Cortex of kidney (tissue), 1 donor: Measurements from ENCODE around the gene DPYSL4.
"Not testable (repeated sequence)": the region's sequence is repeated elsewhere in the genome, so short reads cannot be mapped to it uniquely, and the experiment has no call there.

ENCODE experiments used
- DNase-seq: peaks from one replicate; lab custom pipeline; 2025; lab: John Stamatoyannopoulos, UW

The DPYSL4 gene

DNA sequence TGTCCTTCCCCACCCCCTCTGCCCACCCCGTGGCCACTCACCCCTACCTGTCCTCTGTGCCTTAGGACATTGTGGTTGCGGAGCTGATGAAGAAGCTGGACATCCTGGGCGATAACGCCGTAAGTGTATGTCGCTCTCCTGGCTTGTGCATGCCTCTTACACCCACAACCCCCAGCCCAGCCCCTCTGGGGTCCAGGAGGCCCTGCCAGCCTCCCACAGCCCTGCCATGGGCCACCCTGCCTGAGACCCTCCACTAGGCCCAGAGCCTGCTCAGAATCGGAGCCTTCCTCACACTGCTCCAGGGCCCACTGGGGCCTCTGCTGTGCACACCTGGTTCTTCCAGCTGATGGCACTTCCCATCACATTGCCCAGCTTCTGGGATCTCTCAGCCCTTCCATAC, 36.8 kb upstream of the DPYSL4 start:
- no peak for DNase-seq

DNA sequence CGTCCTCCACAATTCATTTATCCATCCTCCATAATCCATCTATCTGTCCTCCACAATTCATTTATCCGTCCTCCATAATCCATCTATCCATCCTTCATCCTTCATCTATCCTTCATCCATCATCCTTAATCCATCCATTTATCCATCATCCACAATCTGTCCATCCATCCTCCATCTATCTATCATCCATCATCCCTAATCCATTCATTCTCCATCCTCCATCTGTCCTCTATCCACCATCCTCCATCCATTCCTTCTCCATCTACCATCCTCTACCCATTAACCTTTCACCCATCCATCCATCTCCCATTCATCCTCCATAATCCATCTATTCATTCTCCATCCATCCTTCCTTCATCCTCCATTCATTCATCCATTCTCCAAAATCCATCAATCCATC, 36.0 kb upstream of the DPYSL4 start:
- no peak for DNase-seq

GRCh38 chr10:132151286-132151950, 35.3 kb upstream of the DPYSL4 start:
- no peak for DNase-seq

DNA sequence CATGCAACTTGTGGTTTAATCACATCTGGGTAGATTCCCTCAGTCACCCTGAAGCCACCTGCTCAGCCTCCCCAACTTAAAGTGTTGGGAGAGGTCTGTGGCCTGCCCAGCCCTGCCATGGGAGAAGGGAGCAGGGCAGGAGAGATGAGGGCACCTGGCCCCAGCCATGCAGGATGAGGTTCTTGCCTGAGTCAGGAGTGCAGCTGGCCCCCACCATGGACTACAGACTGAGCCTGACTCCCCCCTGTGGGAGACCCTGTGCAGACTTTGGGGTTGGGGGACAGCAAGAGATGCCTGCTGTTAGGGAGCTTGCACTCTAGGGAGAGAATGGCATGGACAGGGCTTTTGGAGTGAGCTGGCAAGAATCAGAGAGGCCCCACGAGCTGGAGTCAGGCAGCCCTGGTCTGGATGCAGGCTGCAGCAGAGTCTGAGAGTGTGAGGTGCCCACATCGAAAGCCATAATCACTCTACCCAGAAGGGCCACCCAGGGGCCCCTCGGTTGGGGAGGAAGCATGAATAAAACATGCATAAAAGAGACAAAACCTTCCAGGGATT, 34.7 kb upstream of the DPYSL4 start:
- no peak for DNase-seq

DNA sequence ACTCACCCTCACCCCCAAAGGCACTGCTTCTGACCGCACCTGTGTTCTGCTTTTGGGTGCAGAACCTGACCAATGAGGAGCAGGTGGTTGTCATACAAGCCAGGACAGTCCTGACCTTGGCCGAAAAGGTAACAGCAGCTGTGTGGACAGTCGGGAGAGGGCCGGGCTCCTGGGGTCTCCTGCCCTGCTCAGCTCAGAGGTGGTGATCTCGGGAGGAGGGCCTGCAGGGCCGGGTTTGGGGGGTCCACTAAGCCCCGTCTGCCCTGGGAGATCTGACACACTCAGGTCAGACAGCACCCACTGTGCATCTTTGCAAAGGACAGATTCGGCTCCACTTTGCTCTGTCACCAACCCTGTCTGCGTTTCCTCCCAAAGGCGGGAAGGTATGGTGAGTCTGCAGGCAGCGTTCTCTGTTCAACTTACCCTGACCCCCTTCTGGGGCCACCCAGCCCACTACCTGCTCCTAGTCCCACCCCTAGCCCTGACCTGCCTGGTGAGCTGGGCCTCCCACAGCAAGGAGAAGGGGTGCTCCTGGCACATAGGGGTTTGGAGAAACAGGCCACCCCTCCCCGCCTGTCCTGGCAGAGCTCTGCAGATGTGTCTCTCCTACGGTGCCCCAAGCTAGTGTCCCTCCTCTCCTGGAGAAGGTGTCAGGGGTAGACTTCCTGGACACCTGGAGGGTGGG, 33.7 kb upstream of the DPYSL4 start:
- no peak for DNase-seq

GRCh38 chr10:132153616-132154217, 33.0 kb upstream of the DPYSL4 start:
- no peak for DNase-seq

DNA sequence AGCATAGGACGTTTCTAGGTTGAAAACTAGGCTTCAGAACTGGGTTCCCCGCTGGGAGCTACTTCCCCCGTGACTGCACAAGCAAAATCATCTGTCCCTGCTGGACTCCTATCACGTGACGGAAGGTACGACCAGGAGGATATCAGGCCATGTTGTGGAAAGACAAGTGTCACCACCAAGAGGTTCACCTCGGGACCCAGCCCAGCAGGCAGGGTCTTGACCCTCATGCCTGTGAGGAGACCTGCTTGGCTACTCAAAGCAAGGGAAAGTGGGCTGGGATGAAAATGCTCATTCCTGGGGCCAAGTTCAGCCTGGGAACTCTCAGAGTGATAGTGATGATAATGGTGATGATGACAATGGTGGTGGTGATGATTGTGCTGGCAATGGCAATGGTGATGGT, 32.3 kb upstream of the DPYSL4 start:
- DNase-seq = no peak

DNA sequence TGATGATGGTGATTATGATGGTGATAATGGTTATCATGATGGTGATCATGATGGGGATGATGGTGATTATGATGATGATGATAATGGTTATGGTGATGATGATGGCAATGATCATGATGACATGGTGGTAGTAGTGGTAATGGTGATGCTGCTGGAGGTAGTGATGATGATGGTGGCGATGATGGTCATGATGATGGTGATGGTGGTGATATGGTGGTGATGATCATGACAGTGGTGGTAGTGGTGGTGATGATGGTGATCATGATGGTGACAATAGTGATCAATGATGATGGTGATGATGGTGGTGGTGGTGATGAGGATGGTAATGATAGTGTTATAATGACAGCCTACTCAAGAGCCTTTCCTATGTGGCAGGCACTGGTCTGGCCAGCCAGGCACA, 31.8 kb upstream of the DPYSL4 start:
- DNase-seq = no peak

- DNase-seq = no peak
These were observed 30.9 kb upstream of the DPYSL4 start for GRCh38 chr10:132155723-132156381.

DNA sequence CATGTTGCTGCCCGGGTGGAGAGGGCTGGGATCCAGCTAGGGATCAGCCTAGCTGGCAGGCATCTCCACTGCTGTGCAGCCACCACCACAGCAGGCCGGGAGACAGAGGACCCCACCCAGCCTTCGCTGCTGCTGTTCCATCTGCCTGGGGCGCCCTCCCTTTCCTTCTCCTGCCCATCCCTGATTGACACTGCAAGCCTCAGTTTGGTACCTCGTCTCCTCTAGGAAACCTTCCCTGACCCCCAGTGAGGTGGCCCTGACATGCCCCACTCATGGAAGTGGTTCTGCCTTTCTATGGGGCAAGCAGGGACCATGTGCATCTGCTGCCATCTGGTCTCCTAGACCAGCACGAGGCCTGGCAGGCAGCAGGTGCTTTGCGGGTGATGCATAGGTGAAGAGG, 30.4 kb upstream of the DPYSL4 start:
- no peak for DNase-seq

- no peak for DNase-seq
These were observed 29.6 kb upstream of the DPYSL4 start for GRCh38 chr10:132157101-132157500.

- DNase-seq = no peak
These were observed 28.5 kb upstream of the DPYSL4 start for GRCh38 chr10:132158122-132158741.

- no peak for DNase-seq
These were observed 27.9 kb upstream of the DPYSL4 start for GRCh38 chr10:132158823-132159222.

DNA sequence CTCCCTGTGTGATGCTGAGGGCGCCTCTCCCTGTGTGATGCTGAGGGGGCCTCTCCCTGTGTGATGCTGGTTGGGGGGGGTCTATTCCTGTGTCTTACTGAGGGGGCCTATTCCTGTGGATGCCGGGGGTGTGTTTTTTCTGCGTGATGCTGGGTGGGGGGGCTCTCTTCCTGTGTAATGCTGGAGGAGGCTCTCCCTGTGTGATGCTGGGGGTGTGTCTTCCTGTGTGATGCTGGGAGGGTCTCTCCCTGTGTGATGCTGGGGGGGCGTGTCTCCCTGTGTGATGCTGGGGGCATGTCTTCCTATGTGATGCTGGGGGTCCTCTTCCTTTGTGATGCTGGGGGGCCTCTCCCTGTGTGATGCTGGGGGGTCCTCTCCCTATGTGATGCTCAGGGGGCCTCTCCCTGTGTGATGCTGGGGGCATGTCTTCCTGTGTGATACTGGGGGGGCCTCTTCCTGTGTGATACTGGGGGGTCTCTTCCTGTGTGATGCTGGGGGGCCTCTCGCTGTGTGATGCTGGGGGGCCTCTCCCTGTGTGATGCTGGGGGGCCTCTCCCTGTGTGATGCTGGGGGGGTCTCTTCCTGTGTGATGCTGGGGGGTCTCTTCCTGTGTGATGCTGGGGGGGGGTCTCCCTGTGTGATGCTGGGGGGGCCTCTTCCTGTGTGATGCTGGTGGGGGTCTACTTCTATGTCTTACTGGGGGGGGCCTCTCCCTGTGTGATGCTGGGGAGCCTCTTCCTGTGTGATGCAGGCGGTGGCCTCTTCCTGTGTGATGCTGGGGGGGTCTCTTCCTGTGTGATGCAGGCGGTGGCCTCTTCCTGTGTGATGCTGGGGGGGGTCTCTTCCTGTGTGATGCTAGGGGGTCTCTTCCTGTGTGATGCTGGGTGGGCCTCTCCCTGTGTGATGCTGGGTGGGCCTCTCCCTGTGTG, 27.2 kb upstream of the DPYSL4 start:
- DNase-seq = not testable (repeated sequence)

- not testable (repeated sequence) for DNase-seq
These were observed 26.5 kb upstream of the DPYSL4 start for GRCh38 chr10:132160231-132160630.

DNA sequence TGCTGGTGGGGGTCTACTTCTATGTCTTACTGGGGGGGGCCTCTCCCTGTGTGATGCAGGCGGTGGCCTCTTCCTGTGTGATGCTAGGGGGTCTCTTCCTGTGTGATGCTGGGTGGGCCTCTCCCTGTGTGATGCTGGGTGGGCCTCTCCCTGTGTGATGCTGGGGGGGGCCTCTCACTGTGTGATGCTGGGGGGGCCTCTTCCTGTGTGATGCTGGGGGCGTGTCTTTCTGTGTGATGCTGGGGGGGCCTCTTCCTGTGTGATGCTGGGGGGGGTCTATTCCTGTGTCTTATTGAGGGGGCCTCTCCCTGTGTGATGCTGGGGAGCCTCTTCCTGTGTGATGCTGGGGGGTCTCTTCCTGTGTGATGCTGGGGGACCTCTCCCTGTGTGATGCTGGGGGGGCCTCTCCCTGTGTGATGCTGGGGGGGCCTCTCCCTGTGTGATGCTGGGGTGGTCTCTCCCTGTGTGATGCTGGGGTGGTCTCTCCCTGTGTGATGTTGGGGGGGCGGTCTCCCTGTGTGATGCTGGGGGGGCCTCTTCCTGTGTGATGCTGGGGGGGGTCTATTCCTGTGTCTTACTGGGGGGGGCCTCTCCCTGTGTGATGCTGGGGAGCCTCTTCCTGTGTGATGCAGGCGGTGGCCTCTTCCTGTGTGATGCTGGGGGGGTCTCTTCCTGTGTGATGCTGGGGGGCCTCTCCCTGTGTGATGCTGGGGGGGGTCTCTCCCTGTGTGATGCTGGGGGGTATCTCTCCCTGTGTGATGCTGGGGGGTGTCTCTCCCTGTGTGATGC, 25.7 kb upstream of the DPYSL4 start:
- not testable (repeated sequence) for DNase-seq

DNA sequence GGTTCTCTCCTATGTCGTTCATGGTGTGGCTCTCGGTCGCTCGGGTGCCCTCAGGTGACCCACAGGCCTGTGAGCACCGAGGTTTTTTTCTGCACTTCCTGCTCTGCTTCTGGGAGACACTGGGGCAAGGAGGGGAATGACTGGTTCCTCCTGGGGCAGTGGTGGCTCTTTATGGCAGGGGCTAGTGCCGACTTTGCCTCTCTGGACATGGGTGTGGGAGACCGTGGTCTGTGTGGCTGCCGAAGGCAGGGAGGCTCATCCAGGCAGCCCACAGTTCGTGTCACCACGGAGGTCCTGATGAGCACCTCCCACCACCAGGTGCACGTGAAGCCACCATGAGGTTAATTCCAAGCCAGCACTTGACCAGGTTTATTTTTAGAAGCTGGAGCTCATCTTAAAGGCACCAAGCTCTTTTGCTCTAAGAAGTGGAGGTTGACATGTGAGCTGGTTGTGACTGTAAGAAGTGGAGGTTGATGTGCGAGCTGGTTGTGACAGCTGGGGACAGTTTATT, 24.7 kb upstream of the DPYSL4 start:
- DNase-seq = no peak

DNA sequence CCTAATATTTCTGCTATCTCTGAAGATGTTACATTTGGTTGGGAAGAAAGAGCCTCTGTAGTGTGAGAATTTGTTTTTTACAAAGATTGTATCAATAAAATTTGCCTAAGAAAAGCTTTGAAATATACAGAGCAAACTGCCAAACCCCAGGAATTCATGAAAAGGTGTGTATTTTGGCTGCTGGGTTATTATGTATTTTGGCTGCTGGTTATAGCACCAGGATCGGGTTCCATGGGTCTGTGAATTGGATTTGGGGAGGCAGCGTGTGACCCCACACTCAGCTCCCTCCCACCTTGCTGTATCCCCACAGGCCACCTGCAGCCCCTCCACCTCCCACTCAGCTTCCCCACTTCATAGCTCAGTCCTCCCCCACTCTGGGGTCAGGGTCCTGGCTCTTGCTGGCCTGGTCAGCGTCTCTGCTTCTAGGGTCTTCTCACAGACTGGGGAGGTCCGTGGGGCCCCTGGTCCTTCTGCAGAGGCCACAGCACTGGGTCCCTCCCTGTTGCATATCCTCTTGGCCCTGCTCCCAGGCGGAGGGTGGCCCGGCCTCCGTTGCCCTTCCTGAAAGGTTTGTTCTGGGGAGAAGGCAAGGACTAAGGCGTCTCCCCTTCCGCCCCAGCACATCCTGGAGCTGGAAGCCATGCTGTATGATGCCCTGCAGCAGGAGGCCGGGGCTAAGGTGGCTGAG, 24.0 kb upstream of the DPYSL4 start:
- DNase-seq = no peak

DNA sequence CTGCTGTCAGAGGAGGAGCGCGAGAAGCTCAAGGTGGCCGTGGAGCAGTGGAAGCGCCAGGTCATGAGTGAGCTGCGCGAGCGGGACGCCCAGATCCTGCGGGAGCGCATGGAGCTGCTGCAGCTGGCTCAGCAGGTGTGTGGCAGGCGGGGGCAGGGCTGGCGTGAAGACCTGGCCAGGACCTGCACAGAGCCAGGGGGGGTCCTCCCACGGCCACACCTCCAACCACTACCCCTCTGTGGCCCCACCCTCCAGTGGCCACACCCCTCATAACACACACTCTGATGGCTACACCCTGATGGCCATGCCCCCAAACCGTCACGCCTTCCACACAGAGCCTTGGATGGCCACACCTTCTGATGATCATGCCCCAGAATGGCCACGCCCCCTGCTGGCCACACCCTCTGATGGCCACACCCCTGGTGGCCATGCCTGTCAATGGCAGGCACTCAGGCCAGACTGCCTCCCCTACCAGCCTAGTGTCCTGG, 23.4 kb upstream of the DPYSL4 start:
- DNase-seq = no peak
